ENCODE results near the gene DPF3. TPM values are rescaled to one million over a fixed set of nuclear protein-coding genes. Genes with fewer than 3 reads are reported as not detected.

Gene DPF3
- total RNA-seq, 1 experiment from 2014 or later = not detected

DNA sequence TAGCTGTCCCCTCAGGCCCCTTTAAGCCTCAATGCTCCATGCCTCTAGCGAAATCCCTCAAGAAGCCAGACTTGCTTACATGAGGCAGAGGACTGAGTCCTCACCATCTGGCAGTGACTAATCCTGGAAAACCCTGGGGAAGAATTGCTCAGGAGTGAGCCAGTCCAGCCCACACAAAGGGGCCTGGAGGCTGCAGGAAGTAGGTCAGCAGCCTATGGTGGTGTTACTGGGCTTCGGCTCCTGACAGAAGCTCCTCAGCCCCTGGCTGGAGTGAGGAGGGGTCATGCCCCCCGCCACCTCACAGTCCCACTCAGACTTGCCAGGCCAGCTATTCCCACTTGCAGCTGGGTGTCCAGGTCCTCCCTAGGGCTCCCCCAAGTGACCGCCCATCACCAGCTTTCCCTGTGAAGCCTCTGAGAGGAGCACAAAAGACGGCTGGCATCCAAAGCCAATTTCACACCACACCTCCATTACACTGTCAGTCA lies 250.5 kb downstream of the DPF3 start:
- POLR2A ChIA-PET = no interaction called here
- no peaks in the 10 kb centered on the region for H3K27me3 ChIP-seq (ENCODE audit: control insufficient read depth, insufficient read depth, low read length)
- in situ Hi-C loops (cut with HindIII; ENCODE audit: low pct_unique_long_range_greater_than_20kb, low sequenced_read_pairs) (no loop called here), intact Hi-C loops (cut with micrococcal nuclease; ENCODE audit: unreplicated experiment) (no loop called here)
- no TSS peak for BruUV-seq (replicated peaks)
- CTCF ChIA-PET = no interaction called here
- DNase-seq (ENCODE audit: low read depth, low spot score) = no peak
- no peaks in the 10 kb centered on the region for H3K4me1 ChIP-seq (ENCODE audit: control insufficient read depth, insufficient read depth, low read length)
- no peak overlapping the region for H3K4me3 ChIP-seq (ENCODE audit: low read depth in 2 of 2, low read length in 2 of 2)
- no peaks in the 10 kb centered on the region for H3K9me3 ChIP-seq (ENCODE audit: control insufficient read depth, insufficient read depth, low read depth, low read length)
- H3K27ac ChIP-seq (ENCODE audit: low read length) = no peak overlapping the region
- H3K36me3 ChIP-seq (ENCODE audit: control insufficient read depth, insufficient read depth, low read length) = no peaks in the 10 kb centered on the region
- TF ChIP-seq TCF7L2 (IDR thresholded peaks at IDR 0.05; ENCODE audit: low read depth, low read length) (no peak), SIN3A (IDR thresholded peaks at IDR 0.05; ENCODE audit: borderline replicate concordance, insufficient read depth, low read depth, low read length) (no peak), POLR2AphosphoS5 (IDR thresholded peaks at IDR 0.05; ENCODE audit: low read depth, low read length) (no peak)
- TF ChIP-seq, protein P1, sequence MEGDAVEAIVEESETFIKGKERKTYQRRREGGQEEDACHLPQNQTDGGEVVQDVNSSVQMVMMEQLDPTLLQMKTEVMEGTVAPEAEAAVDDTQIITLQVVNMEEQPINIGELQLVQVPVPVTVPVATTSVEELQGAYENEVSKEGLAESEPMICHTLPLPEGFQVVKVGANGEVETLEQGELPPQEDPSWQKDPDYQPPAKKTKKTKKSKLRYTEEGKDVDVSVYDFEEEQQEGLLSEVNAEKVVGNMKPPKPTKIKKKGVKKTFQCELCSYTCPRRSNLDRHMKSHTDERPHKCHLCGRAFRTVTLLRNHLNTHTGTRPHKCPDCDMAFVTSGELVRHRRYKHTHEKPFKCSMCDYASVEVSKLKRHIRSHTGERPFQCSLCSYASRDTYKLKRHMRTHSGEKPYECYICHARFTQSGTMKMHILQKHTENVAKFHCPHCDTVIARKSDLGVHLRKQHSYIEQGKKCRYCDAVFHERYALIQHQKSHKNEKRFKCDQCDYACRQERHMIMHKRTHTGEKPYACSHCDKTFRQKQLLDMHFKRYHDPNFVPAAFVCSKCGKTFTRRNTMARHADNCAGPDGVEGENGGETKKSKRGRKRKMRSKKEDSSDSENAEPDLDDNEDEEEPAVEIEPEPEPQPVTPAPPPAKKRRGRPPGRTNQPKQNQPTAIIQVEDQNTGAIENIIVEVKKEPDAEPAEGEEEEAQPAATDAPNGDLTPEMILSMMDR (IDR thresholded peaks at IDR 0.05) = no peak
- TF ChIP-seq, protein P2, sequence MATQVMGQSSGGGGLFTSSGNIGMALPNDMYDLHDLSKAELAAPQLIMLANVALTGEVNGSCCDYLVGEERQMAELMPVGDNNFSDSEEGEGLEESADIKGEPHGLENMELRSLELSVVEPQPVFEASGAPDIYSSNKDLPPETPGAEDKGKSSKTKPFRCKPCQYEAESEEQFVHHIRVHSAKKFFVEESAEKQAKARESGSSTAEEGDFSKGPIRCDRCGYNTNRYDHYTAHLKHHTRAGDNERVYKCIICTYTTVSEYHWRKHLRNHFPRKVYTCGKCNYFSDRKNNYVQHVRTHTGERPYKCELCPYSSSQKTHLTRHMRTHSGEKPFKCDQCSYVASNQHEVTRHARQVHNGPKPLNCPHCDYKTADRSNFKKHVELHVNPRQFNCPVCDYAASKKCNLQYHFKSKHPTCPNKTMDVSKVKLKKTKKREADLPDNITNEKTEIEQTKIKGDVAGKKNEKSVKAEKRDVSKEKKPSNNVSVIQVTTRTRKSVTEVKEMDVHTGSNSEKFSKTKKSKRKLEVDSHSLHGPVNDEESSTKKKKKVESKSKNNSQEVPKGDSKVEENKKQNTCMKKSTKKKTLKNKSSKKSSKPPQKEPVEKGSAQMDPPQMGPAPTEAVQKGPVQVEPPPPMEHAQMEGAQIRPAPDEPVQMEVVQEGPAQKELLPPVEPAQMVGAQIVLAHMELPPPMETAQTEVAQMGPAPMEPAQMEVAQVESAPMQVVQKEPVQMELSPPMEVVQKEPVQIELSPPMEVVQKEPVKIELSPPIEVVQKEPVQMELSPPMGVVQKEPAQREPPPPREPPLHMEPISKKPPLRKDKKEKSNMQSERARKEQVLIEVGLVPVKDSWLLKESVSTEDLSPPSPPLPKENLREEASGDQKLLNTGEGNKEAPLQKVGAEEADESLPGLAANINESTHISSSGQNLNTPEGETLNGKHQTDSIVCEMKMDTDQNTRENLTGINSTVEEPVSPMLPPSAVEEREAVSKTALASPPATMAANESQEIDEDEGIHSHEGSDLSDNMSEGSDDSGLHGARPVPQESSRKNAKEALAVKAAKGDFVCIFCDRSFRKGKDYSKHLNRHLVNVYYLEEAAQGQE (IDR thresholded peaks at IDR 0.05; ENCODE audit: insufficient read depth in 1 of 2, low read depth in 2 of 2, low read length in 1 of 2) = no peak
- ATAC-seq = peak; percentile 88

DNA sequence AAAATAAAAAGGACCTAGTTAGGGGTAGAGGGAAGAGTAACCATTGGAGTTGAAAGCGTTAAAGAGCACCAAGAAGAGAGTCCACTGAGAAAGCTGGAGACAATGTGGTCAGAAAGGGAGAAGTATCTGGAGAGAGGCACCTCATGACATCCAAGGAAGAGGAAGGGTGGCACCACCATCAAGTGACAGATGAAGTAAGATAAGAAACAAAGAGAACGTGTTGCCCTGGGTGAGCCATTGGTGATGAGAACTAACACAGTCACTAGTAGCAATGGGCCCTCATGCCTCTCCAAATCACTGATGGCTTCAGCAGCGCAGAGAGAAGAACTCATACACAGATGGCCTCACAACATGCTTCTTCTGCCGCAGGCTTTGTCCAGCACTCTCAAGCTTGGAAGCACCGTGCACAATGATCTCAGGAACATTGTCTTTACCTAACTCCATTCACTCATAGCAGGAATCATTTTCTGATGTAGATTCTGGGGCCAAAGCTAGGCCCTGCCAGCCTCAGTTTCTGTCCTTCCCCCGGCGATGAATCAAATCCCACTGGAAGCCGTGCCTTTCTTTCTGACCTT lies 252.9 kb downstream of the DPF3 start:
- no peaks in the 10 kb centered on the region for H3K9me3 ChIP-seq (ENCODE audit: control insufficient read depth, insufficient read depth, low read depth, low read length)
- no peaks in the 10 kb centered on the region for H3K4me1 ChIP-seq (ENCODE audit: control insufficient read depth, insufficient read depth, low read length)
- ATAC-seq (no peak), DNase-seq (ENCODE audit: low read depth, low spot score) (no peak)
- POLR2A ChIA-PET = no interaction called here
- H3K4me3 ChIP-seq (ENCODE audit: low read depth in 2 of 2, low read length in 2 of 2) = no peak overlapping the region
- intact Hi-C loops (cut with micrococcal nuclease; ENCODE audit: unreplicated experiment) = no loop called here
- TF ChIP-seq TCF7L2 (IDR thresholded peaks at IDR 0.05; ENCODE audit: low read depth, low read length) = no peak
- TF ChIP-seq, protein P1 (IDR thresholded peaks at IDR 0.05) = no peak
- TF ChIP-seq SIN3A (IDR thresholded peaks at IDR 0.05; ENCODE audit: borderline replicate concordance, insufficient read depth, low read depth, low read length) = no peak
- TF ChIP-seq, protein P2 (IDR thresholded peaks at IDR 0.05; ENCODE audit: insufficient read depth in 1 of 2, low read depth in 2 of 2, low read length in 1 of 2) = no peak
- TF ChIP-seq POLR2AphosphoS5 (IDR thresholded peaks at IDR 0.05; ENCODE audit: low read depth, low read length) = no peak
- CTCF ChIA-PET = no interaction called here
- H3K36me3 ChIP-seq (ENCODE audit: control insufficient read depth, insufficient read depth, low read length) = no peaks in the 10 kb centered on the region
- in situ Hi-C loops (cut with HindIII; ENCODE audit: low pct_unique_long_range_greater_than_20kb, low sequenced_read_pairs) = no loop called here
- H3K27ac ChIP-seq (ENCODE audit: low read length) = no peak overlapping the region
- no peaks in the 10 kb centered on the region; the same call in 1 of the 2 replicates for H3K27me3 ChIP-seq (ENCODE audit: control insufficient read depth, insufficient read depth, low read length)
- BruUV-seq (replicated peaks) = no TSS peak
